Activated CD8-positive, alpha-beta memory T cell treated with anti-CD3 and anti-CD28 coated beads for 1 hour (primary cell): ENCODE measurements around the gene ACADVL.
A peak's percentile ranks its signal among the peaks of the same experiment; 100 is the strongest.

ENCODE experiments used
- DNase-seq, 2 donors: peaks; one replicate each; pipeline ENCODE4 v3.0.0-alpha.2; 2020; ENCODE audit warnings: low read depth in 1 of 2; ENCODE audit errors: extremely low read depth in 1 of 2

The ACADVL gene

DNA sequence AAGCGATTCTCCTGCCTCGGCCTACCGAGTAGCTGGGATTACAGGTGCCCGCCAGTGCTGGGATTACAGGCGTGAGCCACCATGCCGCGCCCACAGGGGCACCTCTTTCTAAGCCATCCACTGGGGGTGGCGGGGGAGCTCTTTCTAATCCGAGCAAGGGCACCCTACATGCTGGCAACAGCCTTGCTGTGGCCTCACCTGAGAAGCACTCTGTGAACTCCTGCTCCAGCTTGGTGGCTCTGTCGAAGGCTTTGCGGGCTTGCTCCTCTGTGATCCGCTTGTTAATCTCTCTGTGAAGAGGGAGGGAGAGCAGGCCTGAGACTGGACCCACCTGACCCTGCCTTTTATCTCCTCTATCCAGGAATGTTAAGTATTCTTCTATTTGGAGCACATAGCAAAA, 28.7 kb upstream of the ACADVL start:
- DNase-seq: no peak

DNA sequence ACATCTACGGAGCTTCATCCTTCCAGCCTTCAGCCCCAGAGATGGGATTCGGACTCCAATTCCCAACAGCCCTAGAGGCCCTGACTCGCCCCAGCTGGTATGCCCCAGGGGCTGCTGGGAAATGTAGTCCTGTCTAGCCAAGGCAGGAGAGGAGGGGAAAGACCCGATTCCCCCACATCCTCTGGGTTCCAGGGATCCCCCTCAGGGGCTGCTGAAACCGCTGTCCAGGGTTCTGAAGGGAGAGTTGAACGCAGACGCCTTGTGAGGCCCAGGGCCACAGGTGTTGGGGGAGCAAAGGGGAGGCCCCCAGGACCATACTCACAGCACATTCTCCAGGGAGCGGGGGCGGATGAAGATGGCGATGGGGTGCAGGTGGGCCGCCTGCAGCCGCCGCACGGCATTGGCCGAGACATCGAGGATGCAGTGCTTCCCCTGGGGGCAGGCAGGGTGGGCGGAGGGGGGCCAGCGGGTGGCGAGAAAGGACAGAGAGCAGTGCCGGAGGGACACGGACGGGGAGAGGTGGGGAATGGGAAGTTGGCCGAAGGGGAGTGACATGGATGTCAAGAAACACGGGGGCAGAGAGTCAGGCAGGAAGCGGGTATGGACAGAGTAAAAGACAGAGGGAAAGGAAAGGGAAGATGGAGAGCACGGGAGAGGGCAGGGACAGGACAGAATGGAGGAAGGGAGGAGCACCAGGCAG, 28.0 kb upstream of the ACADVL start:
- DNase-seq: no peak

DNA sequence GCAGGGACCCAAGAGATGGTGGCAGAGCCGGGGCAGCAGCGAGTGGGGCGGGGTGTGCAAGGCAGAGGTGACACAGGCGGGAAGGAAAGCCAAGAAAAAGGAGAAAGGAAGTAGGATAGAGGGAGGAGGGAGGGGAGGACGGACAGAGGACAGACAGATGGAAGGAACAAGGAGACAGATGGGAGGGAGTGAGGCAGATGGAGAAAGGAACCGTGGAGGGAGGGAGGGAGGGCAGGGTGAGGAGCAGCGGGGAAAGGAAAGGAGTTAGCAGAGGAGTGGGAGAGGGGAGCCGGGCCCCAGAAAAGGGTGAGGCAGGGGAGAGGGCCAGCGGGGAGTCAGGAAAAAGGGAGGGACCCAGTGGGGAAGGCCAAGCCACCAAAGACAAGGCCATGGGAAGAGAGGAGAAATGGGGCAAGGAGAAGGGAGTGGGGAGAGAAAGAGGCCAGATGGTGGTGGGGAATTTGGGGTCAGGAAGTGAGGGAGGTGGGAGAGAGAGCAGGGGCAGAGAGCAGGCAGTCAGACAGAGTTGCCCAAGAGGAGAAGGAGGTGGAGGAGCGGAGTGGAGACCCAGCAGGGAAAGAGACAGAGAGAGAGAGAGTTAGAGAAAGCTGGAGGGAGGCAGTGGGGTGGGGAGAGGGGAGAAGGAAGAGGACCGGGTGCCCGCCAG, 27.3 kb upstream of the ACADVL start:
- DNase-seq: no peak

DNA sequence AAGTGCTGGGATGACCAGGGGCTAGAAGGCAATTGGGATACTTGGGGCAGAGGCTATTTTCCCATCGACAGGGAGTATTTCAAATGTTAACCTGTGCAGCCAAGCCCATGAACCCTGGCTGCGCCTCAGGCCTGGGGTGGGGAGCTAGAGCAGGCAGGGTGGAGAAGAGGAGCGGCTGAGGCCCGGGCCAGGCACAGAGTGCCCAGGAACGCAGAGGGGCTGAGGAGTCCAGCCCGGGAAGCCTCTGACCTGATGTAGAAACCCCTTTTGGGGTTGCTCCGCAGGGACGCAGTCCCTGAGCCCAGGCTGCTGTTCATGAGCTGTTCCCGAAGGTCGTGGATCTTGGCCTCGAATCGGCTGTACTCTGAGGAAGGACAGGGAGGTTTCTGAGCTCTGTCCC, 23.8 kb upstream of the ACADVL start:
- DNase-seq: no peak

DNA sequence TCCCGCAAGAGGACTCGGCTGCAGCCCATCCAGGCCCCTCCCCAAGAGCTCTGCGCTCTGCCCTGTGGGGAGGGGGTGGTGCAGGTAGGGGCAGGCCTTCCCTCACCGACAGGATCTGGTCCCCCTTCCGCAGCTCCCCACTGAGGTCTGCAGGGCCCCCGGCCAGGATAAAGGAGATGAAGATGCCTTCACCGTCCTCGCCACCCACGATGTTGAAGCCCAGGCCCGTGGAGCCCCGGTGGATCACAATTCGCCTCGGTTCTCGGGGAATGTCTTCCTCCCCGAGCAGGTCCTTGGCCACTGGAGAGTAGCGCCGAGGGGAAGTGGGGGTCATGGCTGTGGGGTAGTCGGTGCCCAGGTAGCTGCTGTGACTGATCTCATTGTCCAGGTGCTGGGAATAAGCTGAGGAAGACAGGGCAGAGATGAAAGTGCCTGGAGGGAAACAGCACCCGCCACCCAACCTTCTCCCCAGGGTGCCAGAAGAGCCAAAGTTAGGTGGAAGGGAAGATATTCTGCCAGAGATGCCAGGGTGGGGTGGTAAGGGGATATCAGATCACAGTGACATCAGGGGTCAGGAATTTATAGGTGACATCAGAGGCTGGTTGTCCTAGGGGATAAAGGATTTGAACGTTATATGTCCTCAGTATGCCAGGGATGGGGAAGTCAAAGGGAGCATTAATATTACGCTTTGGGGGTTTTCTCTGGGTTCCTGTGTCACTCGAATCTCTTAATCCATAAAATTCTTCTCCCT, 22.9 kb upstream of the ACADVL start:
- DNase-seq: no peak

DNA sequence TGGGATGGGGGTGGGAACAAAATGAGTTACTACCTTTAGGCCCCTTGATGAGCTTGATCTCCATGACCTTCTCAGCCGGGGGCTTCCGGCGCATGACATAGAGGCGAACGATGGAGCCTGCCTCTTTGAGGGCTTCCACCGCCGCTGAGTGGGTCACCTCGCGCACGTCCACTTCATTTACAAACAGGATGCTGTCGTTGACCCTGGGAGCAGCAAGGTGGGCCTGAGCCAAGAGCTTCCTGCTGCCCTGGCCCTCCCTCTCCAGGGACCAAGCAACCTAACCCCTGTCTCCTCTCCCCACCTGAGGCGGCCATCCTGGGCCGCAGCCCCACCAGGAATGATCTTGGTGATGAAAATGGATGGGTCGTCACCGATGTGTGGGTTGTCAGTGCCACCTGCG, 16.3 kb upstream of the ACADVL start:
- DNase-seq: no peak

DNA sequence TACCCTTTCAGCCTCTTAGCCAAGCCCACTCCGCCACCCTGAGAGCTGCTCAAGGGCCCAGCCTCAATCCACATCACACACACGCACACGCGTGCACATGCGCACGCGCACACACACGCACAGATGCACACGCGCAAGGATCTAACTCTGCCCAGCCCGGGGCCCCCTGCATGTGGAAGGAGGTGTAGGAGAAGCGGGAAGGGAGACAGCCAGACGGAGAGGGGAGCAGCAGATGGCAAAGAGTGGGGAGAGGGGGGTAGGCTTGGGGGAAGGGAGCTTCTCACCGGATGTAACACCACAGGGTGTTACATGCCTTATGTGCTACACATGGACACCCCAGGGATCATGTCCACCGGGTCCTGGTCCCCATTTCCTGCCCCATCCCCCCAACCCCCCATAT, 15.4 kb upstream of the ACADVL start:
- DNase-seq: no peak

DNA sequence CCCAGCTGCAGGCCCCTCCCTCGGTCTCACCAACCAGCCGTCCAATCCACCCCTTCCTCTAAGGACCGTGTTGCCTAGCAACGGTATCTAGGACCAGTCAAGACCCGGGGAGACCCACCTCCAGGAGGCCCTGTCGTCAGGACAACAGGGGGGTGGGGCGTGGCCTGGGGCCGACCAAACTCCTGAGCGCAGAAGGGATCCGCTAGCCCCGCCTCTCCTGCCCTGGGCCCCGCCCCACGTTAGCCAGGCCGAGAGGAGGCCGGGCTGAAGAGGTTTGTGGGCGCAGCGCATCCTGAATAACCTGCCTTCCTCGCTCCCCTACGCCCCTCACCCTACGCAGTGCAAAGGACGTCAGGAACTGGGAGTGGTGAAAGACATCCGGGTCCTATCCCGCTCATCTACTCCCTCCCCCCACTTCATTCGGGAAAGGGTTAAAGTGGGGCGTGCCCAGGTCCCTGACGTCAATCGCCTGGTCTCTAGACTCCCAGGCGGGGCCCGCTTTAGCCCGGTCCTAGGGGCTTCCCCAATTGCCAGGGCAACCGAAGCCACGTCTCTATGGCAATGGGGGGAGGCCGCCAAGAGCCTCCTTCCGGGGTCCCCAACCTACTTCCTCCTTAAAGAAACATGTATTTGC, 14.8 kb upstream of the ACADVL start:
- peak; percentile 87 to 95 for DNase-seq

DNA sequence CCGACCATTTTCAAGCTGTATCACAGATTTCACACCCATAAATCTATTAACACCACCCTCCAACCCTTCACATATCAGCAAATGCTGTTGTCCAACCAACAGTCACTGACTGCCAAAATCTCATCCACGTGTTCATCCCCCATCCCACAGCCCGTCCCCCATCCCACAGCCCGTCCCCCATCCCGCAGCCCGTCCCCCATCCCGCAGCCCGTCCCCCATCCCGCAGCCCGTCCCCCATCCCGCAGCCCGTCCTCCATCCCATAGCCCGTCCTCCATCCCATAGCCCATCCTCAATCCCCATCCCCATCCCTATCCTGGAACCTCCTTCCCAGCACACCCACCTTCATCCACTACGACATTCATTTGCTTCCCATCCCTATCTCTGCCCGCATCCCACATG, 14.2 kb upstream of the ACADVL start:
- no peak for DNase-seq

DNA sequence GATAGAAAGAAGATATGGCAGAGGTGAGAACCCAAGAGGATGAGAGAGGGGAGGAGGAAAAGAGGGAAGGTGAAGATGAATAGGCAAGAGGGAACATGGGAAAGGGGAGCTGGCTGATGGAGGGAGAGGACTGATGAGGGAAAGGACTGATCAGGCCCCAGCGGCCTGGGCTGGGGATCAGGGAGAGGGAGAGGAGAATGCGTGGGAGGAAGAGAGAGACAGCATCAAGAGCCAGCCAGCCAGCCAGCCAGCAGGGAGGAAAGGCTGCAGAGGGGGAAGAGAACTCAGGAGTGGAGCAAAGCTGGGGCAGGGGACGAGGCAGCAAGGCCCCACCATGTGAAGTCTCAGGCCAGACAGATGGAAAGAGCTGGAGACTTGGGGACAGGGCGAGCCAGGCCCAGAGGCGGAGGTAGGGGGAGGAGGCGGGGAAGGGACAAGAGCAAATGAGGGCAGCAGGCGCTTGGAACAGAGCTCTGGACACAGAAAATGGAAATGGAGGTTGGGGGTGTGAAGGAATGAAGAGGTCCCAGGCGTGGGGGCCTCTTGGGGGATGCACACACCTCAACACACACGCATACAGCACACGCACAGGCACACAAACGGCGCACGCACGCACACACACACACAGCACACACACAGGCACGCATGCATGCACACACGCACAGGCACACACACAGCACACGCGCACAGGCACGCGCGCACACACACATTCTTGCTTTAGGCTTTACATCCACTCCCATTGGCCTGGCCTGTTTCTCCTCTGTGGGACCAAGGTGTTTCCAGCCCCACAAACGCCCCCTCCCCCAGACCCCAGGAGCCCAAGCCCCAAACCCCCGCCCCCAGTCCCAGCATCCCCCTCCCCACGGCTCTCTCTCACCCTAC, 12.4 kb upstream of the ACADVL start:
- no peak for DNase-seq

DNA sequence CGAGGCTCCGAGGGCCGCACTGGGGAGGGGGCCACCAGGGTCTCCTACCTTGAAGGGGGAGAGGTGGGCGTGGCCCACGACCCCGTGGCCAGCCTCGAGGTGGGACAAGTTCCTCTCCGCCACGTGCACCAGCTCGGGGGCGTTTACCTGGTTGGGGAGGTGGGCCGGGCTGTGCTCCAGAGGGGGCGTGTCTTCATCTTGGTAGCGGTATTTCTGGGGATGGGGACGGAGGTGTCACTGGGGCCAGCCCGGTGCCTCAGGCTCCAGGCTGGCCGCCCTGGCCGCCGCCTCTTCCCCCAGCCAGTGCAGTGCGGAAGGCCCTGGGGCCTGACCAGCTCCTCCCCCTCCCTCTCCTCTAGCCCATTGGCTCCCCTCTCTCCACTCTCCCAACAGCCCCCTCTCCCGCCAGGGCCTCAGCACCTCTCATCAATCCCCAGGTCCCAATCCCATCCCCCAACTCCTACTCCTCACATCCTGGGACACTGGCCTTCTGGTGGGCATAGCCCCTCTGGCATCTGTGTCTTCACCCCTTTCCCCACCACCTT, 11.6 kb upstream of the ACADVL start:
- no peak for DNase-seq

DNA sequence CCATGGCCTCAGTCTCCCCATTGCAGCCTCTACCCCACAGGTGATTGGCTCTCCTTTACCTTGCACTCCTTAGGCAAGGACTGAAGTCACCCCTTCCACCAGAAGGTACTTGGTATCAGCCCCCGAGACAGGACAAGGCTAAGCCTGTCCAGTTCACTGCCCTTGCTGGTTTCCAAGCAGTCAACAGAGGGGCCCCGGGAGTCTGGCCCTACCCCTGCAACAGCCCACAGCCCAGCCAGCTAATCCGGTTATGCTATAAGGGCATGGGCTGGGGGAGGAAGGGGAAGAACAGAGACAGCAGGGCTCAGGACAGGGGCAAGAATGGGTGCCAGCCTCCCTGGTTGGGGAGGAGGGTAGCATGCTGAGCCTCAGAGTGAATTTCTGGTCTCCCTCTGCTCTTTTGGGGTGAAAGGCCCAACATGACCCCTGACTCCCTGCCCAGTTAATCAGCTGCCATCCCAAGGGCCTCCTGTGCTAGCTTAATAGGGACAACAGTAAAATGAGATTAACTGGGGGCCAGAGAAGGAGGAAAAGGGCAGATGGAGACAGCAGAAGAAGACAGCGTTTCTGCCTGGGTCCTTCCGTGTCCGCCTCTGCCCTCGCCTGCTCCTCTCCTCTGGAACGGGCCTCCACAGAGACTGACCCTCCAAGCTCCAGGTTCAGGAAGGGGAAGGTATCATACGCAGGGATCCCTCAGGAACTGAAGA, 10.8 kb upstream of the ACADVL start:
- no peak for DNase-seq

DNA sequence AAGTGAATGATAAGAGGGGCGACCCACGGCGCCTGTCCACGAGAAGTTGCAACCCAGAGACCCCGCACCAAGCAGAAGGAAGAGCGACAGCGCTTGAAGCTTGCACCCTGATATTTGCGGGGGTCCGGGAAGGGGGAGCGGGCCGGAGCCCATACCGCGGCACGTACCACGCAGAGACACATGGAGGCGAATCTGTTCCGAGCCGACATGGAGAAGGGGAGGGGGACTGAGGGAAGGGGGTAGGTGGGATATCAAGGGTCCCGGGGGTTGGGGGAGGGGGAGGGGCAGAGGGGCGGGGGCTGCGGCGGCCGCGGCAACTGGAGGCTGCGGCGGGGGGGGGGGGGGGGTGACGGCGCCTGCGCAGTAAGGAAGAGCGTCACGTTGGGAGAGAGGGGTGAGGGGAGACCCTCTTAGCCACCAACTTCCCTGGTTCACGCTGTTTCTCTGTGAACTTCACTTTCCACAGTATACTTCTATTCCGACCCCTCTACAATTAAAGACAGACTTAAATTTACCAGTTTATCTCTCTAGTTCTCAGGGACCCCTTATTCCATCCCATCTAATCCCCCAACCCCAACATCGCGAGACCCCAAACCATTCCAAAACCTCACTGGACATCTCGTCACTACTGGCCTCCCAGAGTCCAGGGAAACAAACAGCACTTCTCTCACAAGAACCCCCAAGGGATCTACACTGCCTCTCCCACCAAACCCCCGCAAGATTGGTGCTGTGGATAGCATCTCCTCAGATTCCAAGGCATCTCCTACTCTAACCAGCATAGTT, 8.1 kb upstream of the ACADVL start:
- DNase-seq: no peak

DNA sequence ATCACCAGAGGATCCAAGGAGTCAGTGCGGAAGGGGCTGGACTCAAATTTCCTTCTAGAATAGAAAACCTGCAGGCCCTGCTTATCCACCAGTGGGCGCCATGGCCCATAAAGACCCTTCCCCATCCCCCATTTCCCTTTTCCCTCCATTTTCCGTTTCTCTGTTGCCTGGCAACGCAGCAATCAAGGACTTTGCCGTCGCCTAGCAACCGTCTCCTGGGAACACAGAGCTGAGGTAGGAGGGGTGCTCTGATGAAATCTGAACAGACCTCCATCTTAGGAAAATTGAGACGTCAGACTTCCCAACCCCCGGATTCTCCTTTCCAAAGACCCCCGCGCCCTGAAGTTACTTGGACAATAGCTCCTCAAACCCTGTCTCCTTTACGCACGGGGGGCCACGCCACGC, 5.8 kb upstream of the ACADVL start:
- DNase-seq: peak in 1 of 2 donors; percentile 70

DNA sequence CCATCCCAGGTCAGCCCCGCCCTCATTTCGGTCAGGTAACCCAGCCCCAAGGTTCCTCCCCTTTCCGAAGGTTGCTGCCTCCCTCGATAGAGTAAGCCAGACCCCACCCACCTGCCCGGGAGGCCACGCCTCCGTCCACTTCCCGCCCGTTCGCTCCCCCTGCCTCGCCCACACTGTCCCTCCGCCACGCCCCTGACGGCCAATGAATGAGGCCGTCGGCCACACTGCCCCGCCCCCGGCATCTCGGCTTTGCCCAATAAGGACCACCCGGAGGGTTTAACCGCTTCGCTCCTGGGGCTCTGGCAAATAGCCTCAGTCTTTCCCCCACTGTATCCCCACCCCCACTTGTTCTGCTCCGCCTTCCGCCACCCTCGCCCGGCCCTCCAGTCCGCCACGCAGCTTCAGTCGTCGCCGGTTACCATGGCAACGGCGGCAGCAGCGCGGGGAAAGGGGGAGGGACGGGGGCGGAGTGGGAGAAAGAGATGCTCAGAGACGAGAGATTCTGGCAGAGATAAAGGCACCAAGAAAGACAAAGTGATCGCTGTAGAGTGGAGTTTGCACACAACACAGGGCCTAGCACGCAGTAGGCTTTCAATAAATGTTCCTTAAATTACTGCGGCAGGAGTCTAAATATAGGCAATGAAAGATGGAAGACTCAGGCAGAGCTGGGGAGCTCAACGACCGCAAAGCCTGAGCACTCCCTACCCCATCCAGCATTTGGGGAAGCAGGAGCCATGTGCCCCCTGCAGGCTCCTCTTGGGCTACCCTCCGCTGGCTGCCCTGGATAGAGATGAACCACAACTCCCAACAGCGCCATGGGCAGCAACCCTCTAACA, 5.2 kb upstream of the ACADVL start:
- DNase-seq: peak; percentile 98 to 99

DNA sequence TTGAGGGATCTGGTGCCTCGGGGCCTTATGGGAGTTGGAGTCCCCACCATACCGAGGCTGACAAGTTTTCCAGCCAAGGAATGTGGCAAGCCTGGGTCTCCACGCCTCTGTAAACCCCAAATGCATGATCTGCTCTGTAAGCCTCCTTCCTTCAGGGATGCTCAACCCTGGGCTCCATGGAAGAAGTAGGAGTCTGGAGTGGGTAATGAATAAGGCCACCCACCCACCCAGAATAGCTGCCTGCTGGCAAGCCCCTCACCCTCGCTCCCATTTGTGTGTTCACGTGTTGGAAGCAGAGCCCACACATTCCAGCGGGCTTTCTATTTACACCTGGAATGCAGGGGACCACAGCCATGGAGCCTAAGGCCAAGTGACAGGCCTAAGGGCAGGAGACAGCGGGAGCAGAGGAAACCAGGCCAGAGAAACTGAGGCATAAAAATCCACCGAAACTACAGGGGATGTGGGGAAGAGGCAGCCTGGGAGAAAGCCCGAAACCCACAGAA, 4.6 kb upstream of the ACADVL start:
- no peak for DNase-seq

DNA sequence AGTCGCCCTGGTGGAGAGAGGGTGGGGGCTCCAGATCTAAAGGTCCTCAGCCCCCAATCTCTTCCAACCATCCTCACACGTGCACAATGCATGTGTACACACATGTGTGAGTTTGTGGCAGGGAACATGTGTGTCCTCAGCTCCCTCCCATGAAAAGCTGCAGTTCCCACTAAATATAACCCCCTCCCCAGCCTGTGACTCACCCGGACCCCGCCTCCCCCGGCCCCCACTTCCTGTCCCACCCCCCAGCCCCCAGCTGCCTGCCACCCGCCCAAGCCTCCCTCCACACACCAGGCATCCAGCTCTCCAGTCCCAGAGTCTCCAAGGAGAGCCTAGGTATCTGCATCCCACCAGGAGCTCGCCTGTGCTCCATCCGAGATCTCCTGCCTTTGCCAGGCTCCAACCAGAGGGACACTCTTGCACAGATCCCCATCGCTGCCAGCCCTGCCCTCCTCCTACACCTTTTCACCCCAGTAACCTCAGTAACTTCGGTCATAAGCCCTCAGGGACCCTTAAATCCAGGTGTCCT, 4.0 kb upstream of the ACADVL start:
- no peak for DNase-seq
